Gastroesophageal sphincter (tissue), 4 donors: ENCODE measurements around the gene PDE2A. TPM values are rescaled to one million over a fixed set of nuclear protein-coding genes. Genes with fewer than 3 reads are reported as not detected.

ENCODE experiments used
- ATAC-seq: fragments of 150-250 bp; one replicate; pipeline ENCODE4 v1.9.1; 2016; ENCODE audit warnings: mild to moderate bottlenecking, moderate library complexity
- H3K27ac ChIP-seq, 4 donors: fragments of 200-600 bp; sonication (generic) in 3 of 4; 1 replicate in 3 of 4; 2 replicates in 1 of 4; pipeline ENCODE4 v1.5.1; 2016 to 2019
- H3K27me3 ChIP-seq: fragments of 200-600 bp; sonication (generic); one replicate; pipeline ENCODE4 v1.5.1; 2019
- H3K36me3 ChIP-seq, 2 donors: fragments of 200-600 bp; sonication (generic); one replicate each; pipeline ENCODE4 v1.5.1; 2019; ENCODE audit warnings: control low read depth in 1 of 2
- H3K4me1 ChIP-seq, 3 donors: fragments of 200-600 bp; sonication (generic); 1 replicate in 2 of 3; 2 replicates in 1 of 3; pipeline ENCODE4 v1.5.1; 2016 to 2019; ENCODE audit warnings: control low read depth in 2 of 3
- H3K4me3 ChIP-seq, 2 donors: fragments of 200-600 bp; sonication (generic); one replicate each; pipeline ENCODE4 v1.5.1; 2019; ENCODE audit warnings: mild to moderate bottlenecking in 1 of 2, moderate library complexity in 1 of 2
- H3K9me3 ChIP-seq, 3 donors: fragments of 200-600 bp; sonication (generic); one replicate each; pipeline ENCODE4 v1.5.1; 2017 to 2019; ENCODE audit warnings: control low read depth in 2 of 3
- EP300 ChIP-seq: sonication (generic); formaldehyde crosslinking; IDR thresholded peaks from one replicate; pipeline ENCODE4 v1.6.1; 2017; ENCODE audit warnings: antibody characterized with exemption, mild to moderate bottlenecking
- POLR2A ChIP-seq, 2 donors: fragments of 450-650 bp; IDR thresholded peaks; one replicate each; pipeline ENCODE4 v1.6.1; 2017; ENCODE audit warnings: antibody characterized with exemption in 2 of 2, mild to moderate bottlenecking in 2 of 2, moderate library complexity in 1 of 2
- POLR2AphosphoS5 ChIP-seq: sonication (generic); formaldehyde crosslinking; IDR thresholded peaks from one replicate; pipeline ENCODE4 v1.6.1; 2017; ENCODE audit warnings: antibody characterized with exemption
- WGBS, 2 donors: methylation state at CpG; one replicate each; pipeline ENCODE4 v1.1.5; 2018; ENCODE audit warnings: low coverage in 1 of 2; 5-methylcytosine and 5-hydroxymethylcytosine counted together
- total RNA-seq, 4 donors: library from RNA; depleted of rRNA; stranded (reverse); fragments of >200 nt; gene quantifications; one replicate each; pipeline ENCODE4 v1.1.0, GENCODE V29; 2016
- TF ChIP-seq, protein P1 (sequence below), 4 experiments: fragments of 200-600 bp in 2 of 4; fragments of 450-650 bp in 2 of 4; sonication (generic) in 1 of 4; IDR thresholded peaks; one replicate each; pipeline ENCODE4 v1.5.1; 2017 to 2019; ENCODE audit warnings: antibody characterized with exemption in 4 of 4, mild to moderate bottlenecking in 2 of 4, moderate library complexity in 2 of 4

PDE2A gene
- total RNA-seq, 4 donors from 2014 or later, result 31.6 to 54.2 (median 35.4) TPM

DNA sequence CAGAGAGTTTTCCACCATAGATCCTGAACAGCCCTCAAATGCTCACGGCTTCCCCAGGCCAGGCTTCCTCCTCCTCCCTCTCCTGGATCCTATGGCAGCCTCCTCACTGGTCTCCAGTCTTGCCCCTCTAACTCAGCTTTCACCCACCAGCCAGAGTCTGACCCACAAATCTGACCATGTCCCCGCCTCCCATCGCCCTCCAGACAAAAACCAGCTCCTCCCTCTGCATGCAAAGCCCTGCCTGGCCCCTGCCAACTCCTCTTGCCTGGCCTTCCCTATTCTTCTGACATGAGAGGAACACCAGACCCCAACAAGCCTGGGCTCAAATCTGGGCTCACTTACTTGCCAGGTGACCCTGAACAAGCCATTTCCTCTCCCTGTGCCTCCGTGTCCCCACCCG, 32.4 kb upstream of the PDE2A start:
- Histone ChIP-seq H3K9me3 (no peaks in the 10 kb centered on the region), H3K36me3 (peaks cover 0 to 97% of the 10 kb centered on the region in 2 donors), H3K4me3 (no peak overlapping the region), H3K4me1 (peaks cover 0 to 33% (median 17%) of the 10 kb centered on the region in 3 donors), H3K27me3 (no peaks in the 10 kb centered on the region), H3K27ac (no peak overlapping the region)
- TF ChIP-seq POLR2A (IDR thresholded peaks at IDR 0.05) (no peak), POLR2AphosphoS5 (no peak)
- TF ChIP-seq, protein P1, sequence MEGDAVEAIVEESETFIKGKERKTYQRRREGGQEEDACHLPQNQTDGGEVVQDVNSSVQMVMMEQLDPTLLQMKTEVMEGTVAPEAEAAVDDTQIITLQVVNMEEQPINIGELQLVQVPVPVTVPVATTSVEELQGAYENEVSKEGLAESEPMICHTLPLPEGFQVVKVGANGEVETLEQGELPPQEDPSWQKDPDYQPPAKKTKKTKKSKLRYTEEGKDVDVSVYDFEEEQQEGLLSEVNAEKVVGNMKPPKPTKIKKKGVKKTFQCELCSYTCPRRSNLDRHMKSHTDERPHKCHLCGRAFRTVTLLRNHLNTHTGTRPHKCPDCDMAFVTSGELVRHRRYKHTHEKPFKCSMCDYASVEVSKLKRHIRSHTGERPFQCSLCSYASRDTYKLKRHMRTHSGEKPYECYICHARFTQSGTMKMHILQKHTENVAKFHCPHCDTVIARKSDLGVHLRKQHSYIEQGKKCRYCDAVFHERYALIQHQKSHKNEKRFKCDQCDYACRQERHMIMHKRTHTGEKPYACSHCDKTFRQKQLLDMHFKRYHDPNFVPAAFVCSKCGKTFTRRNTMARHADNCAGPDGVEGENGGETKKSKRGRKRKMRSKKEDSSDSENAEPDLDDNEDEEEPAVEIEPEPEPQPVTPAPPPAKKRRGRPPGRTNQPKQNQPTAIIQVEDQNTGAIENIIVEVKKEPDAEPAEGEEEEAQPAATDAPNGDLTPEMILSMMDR (IDR thresholded peaks at IDR 0.05), result no peak
- ATAC-seq, result no peak
- WGBS, 2 donors, result 0 to 65% methylated on average over 1 to 3 of the region's 5 CpGs

DNA sequence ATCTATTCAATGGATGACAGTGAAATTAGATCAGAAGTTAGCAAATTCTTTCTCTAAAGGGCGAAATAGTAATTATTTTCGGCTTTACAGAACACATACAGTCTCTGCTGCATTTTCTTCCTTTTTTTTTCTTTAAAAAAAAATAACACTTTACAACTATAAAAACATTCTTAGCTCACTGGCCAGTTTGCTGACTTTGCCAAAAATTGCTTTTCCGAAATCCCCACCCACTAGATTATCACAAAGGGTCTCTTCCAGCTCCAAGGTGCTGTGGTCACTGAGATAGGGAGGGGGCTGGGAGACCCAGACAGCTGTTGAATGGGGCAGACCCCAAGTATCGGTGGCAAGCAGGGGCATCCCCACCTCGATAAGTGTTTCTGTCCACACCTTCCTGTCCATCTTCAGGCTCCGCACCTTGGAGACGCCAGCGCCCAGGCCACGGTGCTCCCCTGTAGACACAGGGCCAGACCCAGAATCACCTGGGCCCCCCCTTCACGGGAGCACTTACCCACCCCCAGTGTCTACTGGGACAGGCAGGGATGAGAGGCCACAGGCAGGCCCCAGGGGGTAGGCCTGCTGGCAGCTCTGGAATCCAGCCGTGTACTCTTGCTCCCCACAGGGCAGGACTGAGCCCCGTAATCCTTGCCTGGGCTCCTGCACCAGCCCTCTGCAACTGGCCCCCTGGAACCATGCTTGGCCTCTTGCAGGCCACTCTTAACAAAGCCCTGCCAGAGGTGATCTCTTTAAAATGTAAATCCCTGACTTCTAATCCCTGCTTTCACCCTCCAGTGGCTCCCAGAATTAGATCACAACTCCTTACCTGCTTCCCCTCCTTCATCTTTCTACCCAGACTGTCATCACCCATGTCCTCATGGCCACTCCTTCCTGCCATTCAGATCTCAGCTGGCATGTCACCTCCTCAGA, 31.5 kb upstream of the PDE2A start:
- Histone ChIP-seq H3K27ac (no peak overlapping the region), H3K9me3 (no peaks in the 10 kb centered on the region), H3K4me3 (no peak overlapping the region), H3K36me3 (peaks cover 0 to 97% of the 10 kb centered on the region in 2 donors), H3K27me3 (no peaks in the 10 kb centered on the region), H3K4me1 (peaks cover 0 to 38% (median 17%) of the 10 kb centered on the region in 3 donors)
- ATAC-seq, result no peak
- 79 to 83% methylated on average over 2 to 10 of the region's 12 CpGs for WGBS, 2 donors
- no peak for TF ChIP-seq EP300
- TF ChIP-seq POLR2A (IDR thresholded peaks at IDR 0.05), result no peak
- TF ChIP-seq POLR2AphosphoS5, result no peak
- TF ChIP-seq, protein P1 (IDR thresholded peaks at IDR 0.05), result no peak

DNA sequence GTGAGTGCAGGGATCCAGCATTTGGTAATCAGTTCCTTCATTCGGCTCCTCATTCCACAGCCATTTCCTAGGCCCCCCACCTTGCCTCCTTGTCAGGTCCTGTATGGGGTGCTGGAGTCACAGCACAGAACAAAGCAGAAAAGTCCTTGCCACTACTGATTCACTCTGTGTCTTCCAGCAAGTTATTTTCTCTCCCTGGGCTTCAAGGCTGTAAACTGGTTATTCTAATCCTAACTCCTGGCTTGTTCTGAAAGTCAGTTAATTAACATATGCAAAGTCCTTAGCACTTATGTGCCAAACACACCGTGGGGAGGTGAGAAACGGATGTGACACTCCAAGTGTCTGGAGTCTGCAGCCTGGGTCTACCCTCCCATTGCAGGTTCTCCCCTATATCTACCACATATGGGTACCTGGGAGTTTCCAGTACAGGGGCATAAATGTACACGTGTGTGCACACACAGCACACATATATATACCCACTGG, 30.6 kb upstream of the PDE2A start:
- WGBS, 2 donors, result 46 to 50% methylated on average over 4 of the region's 4 CpGs
- peak overlapping the region in 1 of 4 donors; percentile 60 for H3K27ac ChIP-seq

DNA sequence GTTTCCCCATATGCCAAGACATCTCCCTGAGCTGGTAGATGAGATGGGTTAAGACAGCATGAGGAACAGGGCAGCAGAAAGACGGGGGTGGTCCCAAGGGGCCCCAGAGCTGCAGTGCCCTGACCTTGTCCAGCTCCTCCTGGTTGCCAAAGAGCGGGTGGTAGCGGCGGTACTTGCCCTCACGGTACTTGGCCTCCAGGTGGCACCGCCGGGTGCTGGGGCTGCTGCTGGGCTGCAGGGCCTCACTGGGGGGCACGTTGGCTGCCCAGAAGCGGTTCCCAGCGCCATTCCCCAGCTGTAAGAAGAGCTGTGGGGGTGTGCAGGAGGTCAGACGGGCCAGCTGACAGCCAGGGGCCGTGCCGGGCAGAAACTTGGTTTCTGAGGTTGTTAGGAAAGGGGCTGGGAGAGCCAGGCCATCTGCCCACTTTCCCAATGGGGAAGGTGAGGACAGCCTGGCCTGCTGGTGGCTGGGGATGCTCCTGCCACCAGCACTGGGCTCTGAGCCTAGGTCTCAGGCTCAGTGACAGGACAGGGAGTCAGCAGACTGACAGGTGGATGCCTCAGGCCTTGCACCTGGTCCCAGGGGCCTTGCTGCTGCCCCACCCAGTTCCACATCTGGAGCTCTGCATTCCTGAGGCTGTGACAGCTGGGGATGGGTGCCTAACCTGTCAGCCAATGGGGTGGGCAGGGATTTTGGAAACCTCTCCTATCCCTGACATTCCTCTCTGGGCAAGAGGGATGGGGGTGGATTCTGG, 30.0 kb upstream of the PDE2A start:
- Histone ChIP-seq H3K36me3 (peaks cover 0 to 97% of the 10 kb centered on the region in 2 donors), H3K9me3 (no peaks in the 10 kb centered on the region), H3K27ac (peak overlapping the region in 3 of 4 donors; percentile 60 to 68 (median 64)), H3K4me1 (peaks cover 0 to 49% (median 17%) of the 10 kb centered on the region in 3 donors), H3K4me3 (no peak overlapping the region), H3K27me3 (no peaks in the 10 kb centered on the region)
- ATAC-seq, result no peak
- no peak for TF ChIP-seq EP300
- TF ChIP-seq, protein P1 (IDR thresholded peaks at IDR 0.05), result peak in 1 of 4 experiments; percentile 12
- no CpG with 5 or more reads among the region's 13 CpGs for WGBS, 2 donors

More for the DNA sequence above, 30.6 kb upstream of the PDE2A start:
- H3K9me3 ChIP-seq, result no peaks in the 10 kb centered on the region
- H3K36me3 ChIP-seq, result peaks cover 0 to 97% of the 10 kb centered on the region in 2 donors
- no peaks in the 10 kb centered on the region for H3K27me3 ChIP-seq
- no peak for TF ChIP-seq POLR2A (IDR thresholded peaks at IDR 0.05)
- no peak for TF ChIP-seq EP300
- no peak for TF ChIP-seq POLR2AphosphoS5
- TF ChIP-seq, protein P1 (IDR thresholded peaks at IDR 0.05), result no peak
- H3K4me1 ChIP-seq, result peaks cover 0 to 45% (median 17%) of the 10 kb centered on the region in 3 donors
- ATAC-seq, result no peak
- no peak overlapping the region for H3K4me3 ChIP-seq
